ENCODE data around the gene KSR2. TPM values are rescaled to one million over a fixed set of nuclear protein-coding genes. Genes with fewer than 3 reads are reported as not detected.

KSR2 gene
- total and polyA plus RNA-seq, 2 donors (not counting 3 experiments of a cell fraction or from before 2014, with no cell fraction given) = 2.1 to 5.2 TPM

DNA sequence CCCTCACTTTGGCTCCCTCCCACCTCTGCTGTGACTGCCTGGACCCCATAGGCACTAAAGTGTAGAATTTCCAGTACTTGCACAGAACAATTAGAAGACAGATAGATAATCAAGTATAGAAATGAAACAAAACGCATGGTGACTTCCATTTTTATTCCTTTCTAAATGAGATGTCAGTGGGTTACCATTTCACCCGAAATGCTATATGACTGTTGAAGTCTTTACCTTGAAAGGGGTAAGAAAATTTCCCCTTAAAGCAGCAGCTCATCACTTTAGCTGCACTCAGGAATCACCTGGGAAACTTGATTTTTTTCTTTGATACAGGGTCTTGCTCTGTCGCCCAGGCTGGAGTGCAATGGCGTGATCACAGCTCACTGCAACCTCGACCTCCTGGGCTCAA lies 12.5 kb upstream of the KSR2 start:
- no peak for FAIRE-seq
- no peak overlapping the region for H3K4me3 ChIP-seq (replicated peaks in 1 of 3; ENCODE audit: insufficient read depth in 1 of 3, low read depth in 1 of 3, low read length in 3 of 3)

More for the DNA sequence above, 12.5 kb upstream of the KSR2 start:
- no peak overlapping the region for H2AFZ ChIP-seq (ENCODE audit: low read depth, low read length)
- intact Hi-C loops (cut with micrococcal nuclease) = no loop called here
- no peak overlapping the region for H3K4me2 ChIP-seq (ENCODE audit: insufficient read depth, low read length)
- no peaks in the 10 kb centered on the region for H4K20me1 ChIP-seq (replicated peaks; ENCODE audit: control insufficient read depth, extremely low read depth, insufficient read depth, low read length)
- H3K79me2 ChIP-seq (ENCODE audit: control insufficient read depth, insufficient read depth, low read length) = no peaks in the 10 kb centered on the region
- no peak overlapping the region for H3K9ac ChIP-seq (replicated peaks; ENCODE audit: extremely low read depth, insufficient read depth, low read length)
- TF ChIP-seq, protein P1, sequence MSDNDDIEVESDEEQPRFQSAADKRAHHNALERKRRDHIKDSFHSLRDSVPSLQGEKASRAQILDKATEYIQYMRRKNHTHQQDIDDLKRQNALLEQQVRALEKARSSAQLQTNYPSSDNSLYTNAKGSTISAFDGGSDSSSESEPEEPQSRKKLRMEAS (IDR thresholded peaks at IDR 0.05; ENCODE audit: insufficient read depth, insufficient read length) = no peak
- no peak for TF ChIP-seq JUN (IDR thresholded peaks at IDR 0.05; ENCODE audit: borderline replicate concordance, insufficient read depth, insufficient read length, low read depth)
- no peak for TF ChIP-seq POLR2A (IDR thresholded peaks at IDR 0.05; ENCODE audit: low read depth, low read length)
- TF ChIP-seq EZH2 (IDR thresholded peaks at IDR 0.05; ENCODE audit: borderline replicate concordance, low read depth, low read length, severe bottlenecking) = no peak
- no peak for TF ChIP-seq POLR2AphosphoS5 (IDR thresholded peaks at IDR 0.05; ENCODE audit: insufficient read depth, low read depth, low read length)
- TF ChIP-seq CTCF (IDR thresholded peaks at IDR 0.05; ENCODE audit: extremely low read depth in 1 of 2, insufficient read depth in 1 of 2, low read depth in 1 of 2, low read length in 2 of 2) = no peak
- TF ChIP-seq MYC (IDR thresholded peaks at IDR 0.05; ENCODE audit: low read depth, low read length) = no peak
- H3K27me3 ChIP-seq (ENCODE audit: control insufficient read depth in 2 of 2, insufficient read depth in 2 of 2, low read length in 2 of 2) = no peaks in the 10 kb centered on the region
- no peaks in the 10 kb centered on the region for H3K9me1 ChIP-seq (replicated peaks; ENCODE audit: control insufficient read depth, extremely low read depth, insufficient read depth, low read length)
- no TSS peak for BruUV-seq (replicated peaks)
- DNase-seq (ENCODE audit: low read depth, low spot score) = no peak
- no peaks in the 10 kb centered on the region for H3K36me3 ChIP-seq (ENCODE audit: control insufficient read depth in 2 of 2, extremely low read depth in 1 of 2, insufficient read depth in 2 of 2, low read length in 2 of 2)
- CTCF ChIA-PET = interaction anchor here (1.2 kb wide), 1 partner anchor 57 kb away, joined by 3 read pairs; no protein-coding TSS in a partner anchor
- dilution Hi-C loops (cut with MboI; ENCODE audit: extremely low pct_ligation_motif_present, low sequenced_read_pairs) = no loop called here
- no peak overlapping the region for H3K27ac ChIP-seq (ENCODE audit: insufficient read depth, low read depth, low read length)
- H3K4me1 ChIP-seq (ENCODE audit: control insufficient read depth, extremely low read depth, insufficient read depth, low read length) = no peaks in the 10 kb centered on the region
- POLR2A ChIA-PET = no interaction called here
- no peaks in the 10 kb centered on the region for H3K9me3 ChIP-seq (replicated peaks; ENCODE audit: control insufficient read depth, insufficient read depth, low read length)

Data from endothelial cell of umbilical vein (primary cell).